ENCODE measurements around the gene SERINC4. TPM values are rescaled to one million over a fixed set of nuclear protein-coding genes. Genes with fewer than 3 reads are reported as not detected.
A peak's percentile ranks its signal among the peaks of the same experiment; 100 is the strongest.
"Not testable (repeated sequence)": the region's sequence is repeated elsewhere in the genome, so short reads cannot be mapped to it uniquely, and the experiment has no call there.

The SERINC4 gene
- under 1 TPM; 0.15 to 0.18 TPM for total RNA-seq

DNA sequence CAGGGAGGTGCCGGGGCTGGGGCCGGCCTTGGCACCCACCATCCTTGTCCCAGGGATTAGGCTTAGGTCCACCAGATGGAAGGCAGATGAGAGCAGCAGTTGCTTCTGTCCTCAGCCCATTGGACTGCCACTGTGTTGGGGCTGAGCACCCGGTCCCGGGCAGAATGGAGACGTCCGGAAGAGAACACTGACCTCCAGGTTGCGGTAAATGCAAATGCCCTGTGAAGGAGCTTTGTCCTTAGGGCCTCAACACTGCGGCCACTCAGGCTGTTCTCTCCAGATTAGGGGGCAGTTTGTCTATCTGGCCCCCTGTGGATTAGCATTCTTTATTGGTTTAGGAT is at the start of gene SERINC4:
TSS of gene SERINC4 (minus strand) at position 276 of the 341 bp plus-strand sequence. CDS start at position 42, 234 bp downstream.
- no peak for DNase-seq
- Mint-ChIP-seq H3K4me3 (peak within 1 kb of the TSS; percentile 100), H3K27me3 (no peaks in the 10 kb centered on the region), H3K27ac (peak within 1 kb of the TSS; percentile 93), H3K9me3 (no peaks in the 10 kb centered on the region), H3K4me1 (peaks cover 52% of the 10 kb centered on the region), H3K36me3 (ENCODE audit: low read depth) (peaks cover 71% of the 10 kb centered on the region)
- ChIA-PET POLR2A (interaction anchor here (0.8 to 12.2 kb wide), 13 partner anchors 9 to 936 kb away, joined by 3 to 163 read pairs (median 5); partner anchors contain the start of genes ELL3, MFAP1, PDIA3 and SERF2), CTCF (interaction anchor here (1.0 to 2.9 kb wide), 5 partner anchors 11 to 290 kb away, joined by 4 to 9 read pairs (median 5); partner anchors contain the start of genes ELL3 and MFAP1)

DNA sequence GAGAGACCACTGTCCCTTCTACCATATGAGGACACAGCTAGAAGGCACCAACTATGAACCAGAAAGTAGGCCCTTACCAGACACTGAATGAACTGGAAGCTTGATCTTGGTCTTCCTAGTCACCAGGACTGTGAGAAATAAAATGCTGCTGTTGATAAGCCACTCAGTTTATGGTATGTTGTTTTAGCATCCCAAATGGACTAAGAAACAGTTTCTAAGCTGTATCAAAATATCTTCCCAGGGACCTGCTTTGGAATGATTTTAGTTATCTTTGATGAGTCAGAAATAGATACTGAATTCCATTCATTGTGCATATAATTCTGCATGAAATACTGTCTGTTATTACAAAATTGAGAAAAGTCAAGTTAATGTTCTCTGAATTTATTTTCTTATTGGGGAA is 45.4 kb upstream of the SERINC4 start:
- Mint-ChIP-seq H3K36me3 (ENCODE audit: low read depth) (peaks cover 51% of the 10 kb centered on the region), H3K4me1 (peaks cover 4% of the 10 kb centered on the region), H3K4me3 (no peak overlapping the region), H3K27me3 (no peaks in the 10 kb centered on the region), H3K9me3 (no peaks in the 10 kb centered on the region), H3K27ac (no peak overlapping the region)
- CTCF ChIA-PET: no interaction called here
- no peak for DNase-seq
- POLR2A ChIA-PET: interaction anchor here (1.5 kb wide), 1 partner anchor 10 kb away, joined by 5 read pairs; no protein-coding TSS in a partner anchor

DNA sequence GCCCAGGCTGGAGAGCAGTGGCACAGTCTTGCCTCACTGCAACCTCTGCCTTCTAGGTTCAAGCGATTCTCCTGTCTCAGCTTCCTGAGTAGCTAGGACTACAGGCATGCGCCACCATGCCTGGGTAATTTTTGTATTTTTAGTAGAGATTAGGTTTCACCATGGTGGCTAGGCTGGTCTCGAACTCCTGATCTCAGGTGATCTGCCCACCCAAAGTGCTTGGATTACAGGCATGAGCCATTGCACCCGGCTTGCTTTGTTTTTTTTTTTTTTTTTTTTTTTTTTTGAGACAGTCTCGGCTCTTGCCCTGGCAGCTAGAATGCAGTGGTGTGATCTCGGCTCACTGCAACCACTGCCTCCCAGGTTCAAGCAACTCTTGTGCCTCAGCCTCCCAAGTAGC is 32.5 kb upstream of the SERINC4 start:
- CTCF ChIA-PET: interaction anchor here (0.6 to 1.0 kb wide), 3 partner anchors 8 to 465 kb away, joined by 3 to 4 read pairs (median 3); partner anchors contain the start of gene MFAP1
- H3K9me3 Mint-ChIP-seq, DNase-seq, H3K27me3 Mint-ChIP-seq: not testable (repeated sequence)
- Mint-ChIP-seq H3K27ac (peak overlapping the region; percentile 74), H3K4me3 (peak overlapping the region; percentile 64), H3K36me3 (ENCODE audit: low read depth) (peaks cover 66% of the 10 kb centered on the region), H3K4me1 (peaks cover 45% of the 10 kb centered on the region)
- POLR2A ChIA-PET: interaction anchor here (1.0 to 5.1 kb wide), 9 partner anchors 8 to 86 kb away, joined by 3 to 20 read pairs (median 4); partner anchors contain the start of genes ELL3, HYPK, MFAP1 and PDIA3

- H3K36me3 Mint-ChIP-seq (ENCODE audit: low read depth): peaks cover 67% of the 10 kb centered on the region
- peak overlapping the region; percentile 74 for H3K27ac Mint-ChIP-seq
These were observed 31.6 kb upstream of the SERINC4 start for GRCh38 chr15:43831519-43832052.

DNA sequence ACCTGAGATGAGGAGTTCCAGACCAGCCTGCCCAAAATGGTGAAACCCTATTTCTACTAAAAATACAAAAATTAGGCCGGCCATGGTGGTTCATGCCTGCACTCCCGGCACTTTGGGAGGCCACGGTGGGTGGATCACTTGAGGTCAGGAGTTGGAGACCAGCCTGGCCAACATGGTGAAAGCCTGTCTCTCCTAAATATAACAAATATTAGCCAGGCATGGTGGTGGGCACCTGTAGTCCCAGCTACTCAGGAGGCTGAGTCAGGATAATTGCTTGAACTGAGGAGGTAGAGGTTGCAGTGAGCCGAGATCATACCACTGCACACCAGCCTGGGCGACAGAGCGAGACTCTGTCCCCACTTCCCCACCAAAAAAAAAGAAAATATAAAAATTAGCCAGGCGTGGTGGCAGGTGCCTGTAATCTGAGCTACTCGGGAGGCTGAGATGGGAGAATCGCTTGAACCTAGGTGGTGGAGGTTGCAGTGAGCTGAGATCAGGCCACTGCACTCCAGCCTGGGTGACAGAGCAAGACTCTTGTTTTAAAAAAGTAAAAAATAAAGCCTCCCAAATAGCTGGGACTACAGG is 30.8 kb upstream of the SERINC4 start:
- peak overlapping the region; percentile 16 for H3K27ac Mint-ChIP-seq
- not testable (repeated sequence) for DNase-seq, H3K9me3 Mint-ChIP-seq, H3K27me3 Mint-ChIP-seq
- peaks cover 60% of the 10 kb centered on the region for H3K36me3 Mint-ChIP-seq (ENCODE audit: low read depth)
- peaks cover 52% of the 10 kb centered on the region for H3K4me1 Mint-ChIP-seq
- H3K4me3 Mint-ChIP-seq: peak overlapping the region; percentile 17
- CTCF ChIA-PET: interaction anchor here (2.0 kb wide), 1 partner anchor 54 kb away, joined by 8 read pairs; the partner anchor contains the start of gene ELL3
- POLR2A ChIA-PET: interaction anchor here (0.6 to 5.1 kb wide), 12 partner anchors 9 to 1600 kb away, joined by 3 to 20 read pairs (median 4); partner anchors contain the start of genes CTDSPL2, ELL3, HYPK and SERINC4

More at GRCh38 chr15:43831519-43832052, 31.6 kb upstream of the SERINC4 start:
- POLR2A ChIA-PET: interaction anchor here (0.6 to 5.1 kb wide), 13 partner anchors 10 to 1599 kb away, joined by 3 to 20 read pairs (median 4); partner anchors contain the start of genes CTDSPL2, ELL3, HYPK and SERINC4
- H3K4me3 Mint-ChIP-seq: peak overlapping the region; percentile 64
- CTCF ChIA-PET: interaction anchor here (0.7 to 2.0 kb wide), 3 partner anchors 55 to 1154 kb away, joined by 3 to 8 read pairs (median 3); partner anchors contain the start of gene ELL3
- not testable (repeated sequence) for H3K9me3 Mint-ChIP-seq, H3K27me3 Mint-ChIP-seq, DNase-seq
- H3K4me1 Mint-ChIP-seq: peaks cover 44% of the 10 kb centered on the region

DNA sequence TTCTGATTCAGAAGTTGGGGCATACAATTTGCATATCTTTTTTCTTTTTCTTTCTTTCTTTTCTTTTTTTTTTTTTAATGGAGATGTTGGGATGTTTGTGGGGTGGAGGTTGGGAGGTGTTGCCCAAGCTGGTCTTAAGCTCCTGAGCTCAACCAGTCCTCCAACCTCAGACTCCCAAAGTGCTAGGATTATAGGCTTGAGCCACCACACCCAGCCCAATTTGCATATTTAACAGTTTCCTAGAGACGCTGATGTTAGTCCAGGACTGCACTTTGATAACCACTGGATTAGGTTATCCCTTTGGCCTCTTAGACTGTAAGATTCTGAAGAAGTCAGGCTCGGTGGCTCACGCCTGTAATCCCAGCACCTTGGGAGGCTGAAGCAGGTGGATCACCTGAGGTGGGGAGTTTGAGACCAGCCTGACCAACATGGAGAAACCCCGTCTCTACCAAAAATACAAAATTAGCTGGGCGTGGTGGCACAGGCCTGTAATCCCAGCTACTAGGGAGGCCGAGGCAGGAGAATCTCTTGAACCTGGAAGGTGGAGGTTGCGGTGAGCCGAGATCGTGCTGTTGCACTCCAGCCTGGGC is 30.0 kb upstream of the SERINC4 start:
- DNase-seq, H3K27me3 Mint-ChIP-seq, H3K9me3 Mint-ChIP-seq: not testable (repeated sequence)
- ChIA-PET POLR2A (interaction anchor here (1.9 to 5.1 kb wide), 2 partner anchors 18 to 29 kb away, joined by 4 to 18 read pairs; partner anchors contain the start of genes HYPK and SERINC4), CTCF (interaction anchor here (2.0 kb wide), 1 partner anchor 53 kb away, joined by 8 read pairs; the partner anchor contains the start of gene ELL3)
- Mint-ChIP-seq H3K4me1 (peaks cover 57% of the 10 kb centered on the region), H3K36me3 (ENCODE audit: low read depth) (peaks cover 56% of the 10 kb centered on the region), H3K27ac (peak overlapping the region; percentile 52), H3K4me3 (peak overlapping the region; percentile 90)

DNA sequence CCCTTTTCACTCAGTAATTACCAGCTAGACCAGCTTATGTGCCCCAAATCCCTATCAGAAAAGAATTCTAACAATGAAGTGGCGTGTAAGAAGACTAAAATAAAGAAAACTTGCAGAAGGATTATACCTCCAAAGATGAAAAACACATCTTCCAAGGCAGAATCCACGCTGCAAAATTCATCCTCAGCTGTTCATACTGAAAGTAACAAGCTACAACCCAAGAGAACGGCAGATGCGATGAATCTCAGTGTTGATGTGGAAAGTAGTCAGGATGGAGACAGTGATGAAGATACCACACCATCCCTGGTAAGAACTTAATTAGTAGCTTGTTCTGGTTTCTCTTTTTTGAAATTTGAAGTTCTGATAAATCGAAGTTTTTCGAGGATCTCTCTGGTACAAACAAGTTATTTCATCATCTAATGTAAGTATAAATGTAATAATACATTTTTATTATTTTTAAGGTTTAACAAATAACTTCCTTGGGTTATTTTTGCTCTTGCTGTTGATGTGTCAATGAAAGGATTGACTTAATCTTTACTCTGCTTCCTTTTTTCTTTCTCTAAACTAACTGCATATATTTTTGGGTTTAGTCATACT is 28.1 kb upstream of the SERINC4 start:
- POLR2A ChIA-PET: interaction anchor here (0.9 to 10.8 kb wide), 9 partner anchors 8 to 457 kb away, joined by 3 to 163 read pairs (median 7); partner anchors contain the start of genes ELL3, HYPK, PDIA3 and SERF2
- CTCF ChIA-PET: interaction anchor here (1.3 to 2.3 kb wide), 3 partner anchors 9 to 58 kb away, joined by 5 to 12 read pairs (median 5); no protein-coding TSS in a partner anchor
- H3K4me3 Mint-ChIP-seq: peak overlapping the region; percentile 90
- H3K27ac Mint-ChIP-seq: peak overlapping the region; percentile 91
- no peaks in the 10 kb centered on the region for H3K27me3 Mint-ChIP-seq
- peaks cover 49% of the 10 kb centered on the region for H3K36me3 Mint-ChIP-seq (ENCODE audit: low read depth)
- peak; percentile 30 for DNase-seq
- peaks cover 3% of the 10 kb centered on the region for H3K9me3 Mint-ChIP-seq
- H3K4me1 Mint-ChIP-seq: peaks cover 69% of the 10 kb centered on the region

GRCh38 chr15:43826508-43827341 is 26.7 kb upstream of the SERINC4 start, which contains the start of gene WDR76:
Gene WDR76, plus strand, starts transcription at chr15:43827002. Its CDS starts 31 bp downstream, at chr15:43827033.
- peak; percentile 86 for DNase-seq
- peaks cover 73% of the 10 kb centered on the region for H3K4me1 Mint-ChIP-seq
- no peaks in the 10 kb centered on the region for H3K27me3 Mint-ChIP-seq
- H3K27ac Mint-ChIP-seq: peak within 1 kb of the TSS; percentile 93
- peak within 1 kb of the TSS; percentile 90 for H3K4me3 Mint-ChIP-seq
- H3K9me3 Mint-ChIP-seq: peaks cover 3% of the 10 kb centered on the region
- CTCF ChIA-PET: interaction anchor here (1.0 to 2.3 kb wide), 4 partner anchors 7 to 57 kb away, joined by 3 to 12 read pairs (median 5); partner anchors contain the start of gene ELL3
- POLR2A ChIA-PET: interaction anchor here (0.8 to 10.8 kb wide), 11 partner anchors 10 to 900 kb away, joined by 3 to 163 read pairs (median 6); partner anchors contain the start of genes EIF3J, ELL3, HYPK and PDIA3
- peaks cover 41% of the 10 kb centered on the region for H3K36me3 Mint-ChIP-seq (ENCODE audit: low read depth)

DNA sequence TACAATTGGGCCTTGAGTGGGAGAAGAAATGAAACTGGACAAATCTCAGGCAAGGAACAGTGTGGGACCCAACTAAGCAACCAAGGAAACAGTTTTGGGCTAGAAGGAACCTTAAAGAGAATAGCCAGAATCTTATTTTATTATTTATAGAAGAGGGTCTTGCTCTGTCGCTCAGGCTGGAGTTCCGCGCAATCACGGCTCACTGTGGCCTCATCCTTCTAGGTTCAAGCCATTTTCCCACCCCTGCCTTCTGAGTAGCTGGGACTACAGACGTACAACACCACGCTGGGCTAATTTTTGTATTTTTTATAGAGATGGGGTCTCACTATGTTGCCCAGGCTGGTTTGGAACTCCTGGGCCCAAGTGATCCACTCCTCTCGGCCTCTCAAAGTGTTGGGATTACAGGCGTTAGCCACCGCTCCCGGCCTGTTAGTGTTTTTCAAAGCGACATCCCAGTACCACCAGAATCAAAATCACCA is 26.0 kb upstream of the SERINC4 start:
- Mint-ChIP-seq H3K4me3 (peak overlapping the region; percentile 90), H3K27ac (peak overlapping the region; percentile 93), H3K27me3 (no peaks in the 10 kb centered on the region), H3K36me3 (ENCODE audit: low read depth) (peaks cover 41% of the 10 kb centered on the region), H3K4me1 (peaks cover 74% of the 10 kb centered on the region), H3K9me3 (peaks cover 3% of the 10 kb centered on the region)
- no peak for DNase-seq
- CTCF ChIA-PET: no interaction called here
- POLR2A ChIA-PET: interaction anchor here (1.7 to 10.8 kb wide), 4 partner anchors 26 to 900 kb away, joined by 3 to 163 read pairs (median 47); partner anchors contain the start of genes HYPK, SERF2 and SERINC4

- ChIA-PET POLR2A (interaction anchor here (0.6 to 10.8 kb wide), 11 partner anchors 8 to 901 kb away, joined by 3 to 163 read pairs (median 6); partner anchors contain the start of genes ELL3, HYPK, PDIA3 and SERF2), CTCF (interaction anchor here (0.9 to 1.5 kb wide), 4 partner anchors 25 to 83 kb away, joined by 3 to 6 read pairs (median 4); partner anchors contain the start of genes ELL3, HYPK and SERINC4)
- not testable (repeated sequence) for H3K27me3 Mint-ChIP-seq, H3K9me3 Mint-ChIP-seq, H3K4me3 Mint-ChIP-seq, DNase-seq
- Mint-ChIP-seq H3K4me1 (peaks cover 76% of the 10 kb centered on the region), H3K36me3 (ENCODE audit: low read depth) (peaks cover 41% of the 10 kb centered on the region), H3K27ac (peak overlapping the region; percentile 93)
These were observed 25.3 kb upstream of the SERINC4 start for GRCh38 chr15:43825305-43825704.

Data from activated CD4-positive, alpha-beta memory T cell treated with anti-CD3 and anti-CD28 coated beads, Interleukin-2, amount 10 ng/mL, durations not matched to agents 7 days and 5 days (primary cell).